K562 (cell line): ENCODE measurements around the gene MYRFL. TPM values are rescaled to one million over a fixed set of nuclear protein-coding genes. Genes with fewer than 3 reads are reported as not detected.

Experiments
- ATAC-seq: fragments of 200-7000 bp; cut with Tn5 transposase; 3 replicates; pipeline ENCODE4 v1.9.1; 2020; ENCODE audit warnings: moderate library complexity
- BruUV-seq: library from RNA; stranded (reverse); fragments of 400-500 nt; replicated peaks from 2 replicates; lab custom pipeline; 2021; lab: Mats Ljungman, UMichigan
- CTCF ChIA-PET: fragments of 300-600 bp; formaldehyde crosslinking; extraction: SDS; loops from one replicate; lab custom pipeline; 2021; ENCODE audit warnings: low intra/inter-chr PET ratio; lab: Yijun Ruan, JAX
- POLR2A ChIA-PET: fragments of 300-600, 350-650 bp; sonication (Branson Sonifier 250); formaldehyde crosslinking; extraction: SDS; loops from one replicate; lab custom pipeline; 2021; ENCODE audit warnings: antibody characterized with exemption, inconsistent platforms; lab: Yijun Ruan, JAX
- DNase-seq, 4 experiments: peaks; one replicate each; pipeline versions ENCODE4 v3.0.0 to v3.0.0-alpha.2; 2011 to 2018; ENCODE audit warnings: low spot score in 3 of 4, mixed read lengths in 3 of 4; ENCODE audit errors: extremely low read depth in 1 of 4
- FAIRE-seq: peaks from 2 replicates; lab custom pipeline; 2011; peaks lifted over from hg19 to GRCh38; lab: Jason Lieb, UNC
- H2AFZ ChIP-seq: 2 replicates; pipeline ENCODE4 v1.6.0; 2011; ENCODE audit warnings: low read depth, low read length, control low read depth, inconsistent platforms
- H3K27ac ChIP-seq: fragments of 200-600 bp; 3 replicates; pipeline ENCODE4 v1.8.0; 2011; ENCODE audit warnings: low read depth, mild to moderate bottlenecking, control low read depth, inconsistent platforms, low read length, moderate library complexity, mixed read lengths; ENCODE audit errors: extremely low read depth
- H3K27me3 ChIP-seq, 2 experiments: fragments of 300-600 bp in 1 of 2; 2 replicates in 1 of 2; 3 replicates in 1 of 2; pipeline versions ENCODE4 v1.6.0 to v1.8.0; 2011; ENCODE audit warnings: inconsistent platforms in 2 of 2, low read length in 2 of 2, mild to moderate bottlenecking in 1 of 2, mixed read lengths in 1 of 2, moderate library complexity in 1 of 2; ENCODE audit not compliant: control insufficient read depth in 2 of 2, insufficient read depth in 2 of 2
- H3K36me3 ChIP-seq: fragments of 300-600 bp; 3 replicates; pipeline ENCODE4 v1.8.0; 2011; ENCODE audit warnings: mild to moderate bottlenecking, low read length, inconsistent platforms; ENCODE audit not compliant: control insufficient read depth, insufficient read depth
- H3K4me1 ChIP-seq, 2 experiments: fragments of 200-600 bp in 1 of 2; replicated peaks in 1 of 2; 2 replicates in 1 of 2; 3 replicates in 1 of 2; pipeline versions ENCODE4 v1.5.1 to v1.8.0; 2011; ENCODE audit warnings: inconsistent platforms in 2 of 2, low read length in 2 of 2, mild to moderate bottlenecking in 1 of 2, mixed read lengths in 1 of 2, moderate library complexity in 1 of 2; ENCODE audit not compliant: control insufficient read depth in 2 of 2, insufficient read depth in 2 of 2
- H3K4me2 ChIP-seq: 2 replicates; pipeline ENCODE4 v1.6.1; 2011; ENCODE audit warnings: low read length, control low read depth, inconsistent platforms, mixed read lengths; ENCODE audit not compliant: insufficient read depth
- H3K4me3 ChIP-seq: fragments of 200-600 bp; sonication (generic), shearing (Covaris generic); 2 replicates; pipeline ENCODE4 v1.5.1; 2016; ENCODE audit warnings: control low read depth, inconsistent platforms
- H3K79me2 ChIP-seq: fragments of 200-600 bp; 3 replicates; pipeline ENCODE4 v1.8.0; 2011; ENCODE audit warnings: low read length, inconsistent platforms; ENCODE audit not compliant: control insufficient read depth, insufficient read depth
- H3K9ac ChIP-seq, 2 experiments: 2 replicates each; pipeline versions ENCODE4 v1.6.0 to v1.6.1; 2011; ENCODE audit warnings: low read depth in 2 of 2, low read length in 2 of 2, control low read depth in 1 of 2, inconsistent platforms in 1 of 2, mild to moderate bottlenecking in 1 of 2, mixed read lengths in 1 of 2; ENCODE audit not compliant: insufficient read depth in 1 of 2
- H3K9me1 ChIP-seq: one replicate; pipeline ENCODE4 v1.6.0; 2011; ENCODE audit warnings: inconsistent platforms, mild to moderate bottlenecking, low read length, moderate library complexity; ENCODE audit not compliant: control insufficient read depth, insufficient read depth
- H3K9me3 ChIP-seq: replicated peaks from 2 replicates; pipeline ENCODE4 v1.5.1; 2011; ENCODE audit warnings: low read depth, low read length, inconsistent platforms; ENCODE audit not compliant: control insufficient read depth, insufficient read depth
- H4K20me1 ChIP-seq: replicated peaks from 2 replicates; pipeline ENCODE4 v1.6.1; 2011; ENCODE audit warnings: low read length, inconsistent platforms, mixed read lengths; ENCODE audit not compliant: control insufficient read depth, insufficient read depth
- E2F3 ChIP-seq: fragments of 250-450 bp; sonication (Bioruptor Pico); IDR thresholded peaks from 2 replicates; pipeline ENCODE4 v1.4.0; 2020; ENCODE audit warnings: mild to moderate bottlenecking
- FOXJ2 ChIP-seq: fragments of 200-800 bp; sonication (Bioruptor generic); IDR thresholded peaks from 2 replicates; pipeline ENCODE4 v1.6.1; 2016; ENCODE audit warnings: missing genetic modification characterization, missing compliant biosample characterization
- MBD1 ChIP-seq: fragments of 250-450 bp; sonication (Bioruptor Pico); IDR thresholded peaks from 2 replicates; pipeline ENCODE4 v1.8.0; 2022; ENCODE audit warnings: inconsistent platforms
- SMAD2 ChIP-seq: fragments of 150-350 bp; IDR thresholded peaks from 2 replicates; pipeline ENCODE4 v1.6.1; 2014; ENCODE audit warnings: low read depth, mild to moderate bottlenecking, low read length
- ZNF175 ChIP-seq: fragments of 200-800 bp; sonication (Bioruptor generic); IDR thresholded peaks from 2 replicates; pipeline ENCODE4 v1.6.1; 2016; ENCODE audit warnings: low read depth, mild to moderate bottlenecking, missing genetic modification characterization, missing compliant biosample characterization
- ZNF23 ChIP-seq: fragments of 250-450 bp; sonication (Bioruptor Pico); IDR thresholded peaks from 2 replicates; pipeline ENCODE4 v1.4.0; 2020; ENCODE audit warnings: mild to moderate bottlenecking
- ZNF77 ChIP-seq: fragments of 250-450 bp; sonication (Bioruptor Pico); IDR thresholded peaks from 2 replicates; pipeline ENCODE4 v1.5.0; 2020
- WGBS: fragments of 100-300 bp; shearing (Covaris generic); methylation state at CpG from one replicate; pipeline ENCODE4 v1.1.6; 2016; ENCODE audit warnings: low coverage, mixed read lengths; ENCODE audit not compliant: insufficient coverage; ENCODE audit errors: missing lambda C conversion rate; 5-methylcytosine and 5-hydroxymethylcytosine counted together
- in situ Hi-C: fragments of 300-500 bp; cut with MboI; formaldehyde crosslinking; loops from 4 replicates; pipeline ENCODE4 v1.15.0; 2018; ENCODE audit warnings: inconsistent platforms, mixed read lengths
- intact Hi-C: fragments of 100-400 bp; cut with micrococcal nuclease; formaldehyde crosslinking; loops from 2 replicates; pipeline ENCODE4 v1.14.2; 2022
- polyA plus RNA-seq, 8 experiments: library from polyadenylated mRNA; depleted of rRNA in 4 of 8; stranded (reverse) in 5 of 8; unstranded in 3 of 8; fragments of >200 nt; fragmentation: Nextera tagmentation in 2 of 8; fragmentation: Illumina TruSeq in 1 of 8; extraction: Ambion mirVana in 2 of 8; extraction: Trizol in 1 of 8; gene quantifications; 2 replicates each; pipeline versions ENCODE4 v1.2.1 to v1.2.3, GENCODE V29; 2011 to 2014; ENCODE audit warnings: inconsistent platforms in 1 of 8, missing spikeins in 1 of 8
- total RNA-seq, 7 experiments: library from RNA; depleted of rRNA in 6 of 7; stranded (reverse); fragments of >200 nt in 6 of 7; fragmentation: Illumina TruSeq in 2 of 7; extraction: Trizol in 2 of 7; gene quantifications; 2 replicates each; pipeline versions ENCODE4 v1.2.1 to v1.2.3, GENCODE V29; 2011 to 2021; ENCODE audit warnings: low replicate concordance in 1 of 7
- TF ChIP-seq, protein P1 (sequence below): sonication (generic); formaldehyde crosslinking; IDR thresholded peaks from 2 replicates; pipeline ENCODE4 v1.8.0; 2022; ENCODE audit warnings: missing genetic modification reagents, mild to moderate bottlenecking, borderline replicate concordance
- TF ChIP-seq, protein P2 (sequence below), 2 experiments: IDR thresholded peaks in 1 of 2; conservative IDR thresholded peaks in 1 of 2; 2 replicates each; pipeline ENCODE4 v1.6.1; 2016; ENCODE audit warnings: low read depth in 2 of 2, mild to moderate bottlenecking in 1 of 2, missing compliant biosample characterization in 1 of 2, missing genetic modification characterization in 1 of 2, moderate library complexity in 1 of 2

MYRFL gene
- total and polyA plus RNA-seq, 9 of the 15 experiments (the other 6 are each of a cell fraction or from before 2014, with no cell fraction given), result not detected

GRCh38 chr12:69966409-69966808 lies 141.4 kb downstream of the MYRFL start:
- H3K4me3 ChIP-seq, result no peak overlapping the region
- H2AFZ ChIP-seq, result no peak overlapping the region
- FAIRE-seq (no peak), ATAC-seq (no peak), DNase-seq (no peak)
- intact Hi-C loops (no loop called here), in situ Hi-C loops (no loop called here)
- H3K27ac ChIP-seq, result no peak overlapping the region
- no peaks in the 10 kb centered on the region for H3K36me3 ChIP-seq
- no peaks in the 10 kb centered on the region for H4K20me1 ChIP-seq
- no peaks in the 10 kb centered on the region for H3K9me3 ChIP-seq
- no peaks in the 10 kb centered on the region for H3K9me1 ChIP-seq
- H3K9ac ChIP-seq, result no peak overlapping the region
- POLR2A ChIA-PET, result interaction anchor here (0.7 to 0.9 kb wide), 2 partner anchors 13 to 28 kb away, joined by 3 read pairs; no protein-coding TSS in a partner anchor
- TF ChIP-seq, protein P1, sequence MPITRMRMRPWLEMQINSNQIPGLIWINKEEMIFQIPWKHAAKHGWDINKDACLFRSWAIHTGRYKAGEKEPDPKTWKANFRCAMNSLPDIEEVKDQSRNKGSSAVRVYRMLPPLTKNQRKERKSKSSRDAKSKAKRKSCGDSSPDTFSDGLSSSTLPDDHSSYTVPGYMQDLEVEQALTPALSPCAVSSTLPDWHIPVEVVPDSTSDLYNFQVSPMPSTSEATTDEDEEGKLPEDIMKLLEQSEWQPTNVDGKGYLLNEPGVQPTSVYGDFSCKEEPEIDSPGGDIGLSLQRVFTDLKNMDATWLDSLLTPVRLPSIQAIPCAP (CRISPR knock-in tag), result no peak
- no peak for TF ChIP-seq MBD1 (CRISPR knock-in tag)
- no peak for TF ChIP-seq FOXJ2 (tag)
- no peak for TF ChIP-seq ZNF175 (CRISPR knock-in tag)
- no peak for TF ChIP-seq E2F3 (CRISPR knock-in tag)
- no peak for TF ChIP-seq ZNF23 (CRISPR knock-in tag)
- TF ChIP-seq, protein P2, sequence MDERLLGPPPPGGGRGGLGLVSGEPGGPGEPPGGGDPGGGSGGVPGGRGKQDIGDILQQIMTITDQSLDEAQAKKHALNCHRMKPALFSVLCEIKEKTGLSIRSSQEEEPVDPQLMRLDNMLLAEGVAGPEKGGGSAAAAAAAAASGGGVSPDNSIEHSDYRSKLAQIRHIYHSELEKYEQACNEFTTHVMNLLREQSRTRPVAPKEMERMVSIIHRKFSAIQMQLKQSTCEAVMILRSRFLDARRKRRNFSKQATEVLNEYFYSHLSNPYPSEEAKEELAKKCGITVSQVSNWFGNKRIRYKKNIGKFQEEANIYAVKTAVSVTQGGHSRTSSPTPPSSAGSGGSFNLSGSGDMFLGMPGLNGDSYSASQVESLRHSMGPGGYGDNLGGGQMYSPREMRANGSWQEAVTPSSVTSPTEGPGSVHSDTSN (CRISPR knock-in tag; IDR thresholded peaks at IDR 0.05; ENCODE audit: low read depth), result no peak
- TF ChIP-seq, protein P2 (tag; conservative IDR thresholded peaks at IDR 0.05; ENCODE audit: low read depth), result no peak
- TF ChIP-seq SMAD2, result no peak
- TF ChIP-seq ZNF77 (CRISPR knock-in tag), result no peak
- 0% methylated on average over 1 of the region's 1 CpG for WGBS
- H3K27me3 ChIP-seq, result no peaks in the 10 kb centered on the region
- no peaks in the 10 kb centered on the region for H3K79me2 ChIP-seq
- CTCF ChIA-PET, result no interaction called here
- no TSS peak for BruUV-seq
- no peak overlapping the region for H3K4me2 ChIP-seq
- H3K4me1 ChIP-seq, result no peaks in the 10 kb centered on the region
